ENCODE results near the gene PDGFC.

DNA sequence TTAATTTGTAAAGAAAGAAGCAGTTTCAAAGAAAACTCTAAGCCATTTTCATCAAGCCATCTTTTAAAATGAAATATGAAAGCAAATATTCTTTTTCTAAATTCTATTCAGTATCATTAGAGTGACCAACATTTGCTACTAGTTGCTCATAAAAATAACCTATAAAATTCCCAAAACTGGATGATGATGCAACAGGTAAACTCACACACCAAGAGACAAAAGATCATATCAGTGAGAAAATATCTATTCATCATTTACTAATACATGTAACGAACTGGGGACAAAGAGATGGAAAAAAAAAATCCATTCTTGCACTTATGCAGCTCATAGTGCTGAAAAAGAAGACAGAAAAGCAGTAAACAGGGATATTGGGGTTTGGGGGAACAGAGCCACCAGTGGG, 48.1 kb downstream of the PDGFC start:
- TF ChIP-seq SP1 (IDR thresholded peaks at IDR 0.05) (no peak), ELF4 (IDR thresholded peaks at IDR 0.05) (no peak), NFRKB (IDR thresholded peaks at IDR 0.05) (no peak), FOXA1 (IDR thresholded peaks at IDR 0.05) (no peak), ARNT (IDR thresholded peaks at IDR 0.05) (no peak), HDGF (IDR thresholded peaks at IDR 0.05; ENCODE audit: borderline replicate concordance) (no peak), BHLHE40 (IDR thresholded peaks at IDR 0.05; ENCODE audit: borderline replicate concordance) (no peak), SUZ12 (IDR thresholded peaks at IDR 0.05) (no peak), PKNOX1 (IDR thresholded peaks at IDR 0.05) (no peak), L3MBTL2 (conservative IDR thresholded peaks at IDR 0.05) (no peak), FOXM1 (IDR thresholded peaks at IDR 0.05; ENCODE audit: borderline replicate concordance) (no peak)

Measured in HEK293T (cell line).